ENCODE data around the gene DDX41. TPM values are rescaled to one million over a fixed set of nuclear protein-coding genes. Genes with fewer than 3 reads are reported as not detected.
A peak's percentile ranks its signal among the peaks of the same experiment; 100 is the strongest.

DDX41 gene
- total and polyA plus RNA-seq, 2 of the 13 experiments (the other 11 are each of a cell fraction or from before 2014, with no cell fraction given), result 62.8 to 105 TPM

DNA sequence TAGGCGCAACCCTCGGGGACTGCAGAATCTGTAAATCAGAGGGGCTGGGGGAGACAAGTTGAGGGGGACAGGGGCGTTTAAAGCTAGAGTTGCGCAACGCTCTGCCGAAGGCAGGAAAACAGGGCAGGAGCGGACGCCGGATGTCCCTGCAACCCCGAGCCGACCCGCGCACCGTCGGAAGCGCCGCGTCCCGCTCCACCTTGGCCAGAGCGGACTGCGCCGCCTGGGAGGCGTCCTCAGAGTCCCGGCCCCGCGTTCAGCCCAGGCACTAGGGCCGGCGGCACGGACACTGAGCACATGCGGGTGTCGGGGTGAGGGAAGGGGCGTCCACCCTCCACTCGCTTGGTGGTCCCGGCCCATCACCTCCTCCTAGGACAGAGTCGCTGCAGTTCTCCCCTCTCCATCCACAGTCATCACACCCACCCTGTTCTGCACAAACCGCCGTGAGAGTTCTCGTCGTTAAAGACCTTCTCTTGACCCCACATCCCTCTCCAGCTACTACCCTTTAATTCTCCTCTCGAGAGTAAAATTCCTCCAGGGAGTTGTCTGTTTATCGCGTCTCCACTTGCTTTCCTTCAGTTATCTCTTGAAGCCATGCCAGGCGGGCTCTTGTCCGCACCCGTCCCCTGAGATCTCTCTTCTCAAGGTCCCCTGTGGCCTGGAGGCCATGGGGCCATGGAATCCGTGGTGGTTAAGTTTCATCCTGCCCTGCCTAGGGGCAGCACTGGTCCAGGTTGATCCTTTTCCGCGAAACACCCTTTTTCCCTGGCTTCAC is 18.6 kb downstream of the DDX41 start (continued):
- TF ChIP-seq, protein P1, sequence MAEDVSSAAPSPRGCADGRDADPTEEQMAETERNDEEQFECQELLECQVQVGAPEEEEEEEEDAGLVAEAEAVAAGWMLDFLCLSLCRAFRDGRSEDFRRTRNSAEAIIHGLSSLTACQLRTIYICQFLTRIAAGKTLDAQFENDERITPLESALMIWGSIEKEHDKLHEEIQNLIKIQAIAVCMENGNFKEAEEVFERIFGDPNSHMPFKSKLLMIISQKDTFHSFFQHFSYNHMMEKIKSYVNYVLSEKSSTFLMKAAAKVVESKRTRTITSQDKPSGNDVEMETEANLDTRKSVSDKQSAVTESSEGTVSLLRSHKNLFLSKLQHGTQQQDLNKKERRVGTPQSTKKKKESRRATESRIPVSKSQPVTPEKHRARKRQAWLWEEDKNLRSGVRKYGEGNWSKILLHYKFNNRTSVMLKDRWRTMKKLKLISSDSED (CRISPR knock-in tag; IDR thresholded peaks at IDR 0.05), result no peak
- TF ChIP-seq, protein P2, sequence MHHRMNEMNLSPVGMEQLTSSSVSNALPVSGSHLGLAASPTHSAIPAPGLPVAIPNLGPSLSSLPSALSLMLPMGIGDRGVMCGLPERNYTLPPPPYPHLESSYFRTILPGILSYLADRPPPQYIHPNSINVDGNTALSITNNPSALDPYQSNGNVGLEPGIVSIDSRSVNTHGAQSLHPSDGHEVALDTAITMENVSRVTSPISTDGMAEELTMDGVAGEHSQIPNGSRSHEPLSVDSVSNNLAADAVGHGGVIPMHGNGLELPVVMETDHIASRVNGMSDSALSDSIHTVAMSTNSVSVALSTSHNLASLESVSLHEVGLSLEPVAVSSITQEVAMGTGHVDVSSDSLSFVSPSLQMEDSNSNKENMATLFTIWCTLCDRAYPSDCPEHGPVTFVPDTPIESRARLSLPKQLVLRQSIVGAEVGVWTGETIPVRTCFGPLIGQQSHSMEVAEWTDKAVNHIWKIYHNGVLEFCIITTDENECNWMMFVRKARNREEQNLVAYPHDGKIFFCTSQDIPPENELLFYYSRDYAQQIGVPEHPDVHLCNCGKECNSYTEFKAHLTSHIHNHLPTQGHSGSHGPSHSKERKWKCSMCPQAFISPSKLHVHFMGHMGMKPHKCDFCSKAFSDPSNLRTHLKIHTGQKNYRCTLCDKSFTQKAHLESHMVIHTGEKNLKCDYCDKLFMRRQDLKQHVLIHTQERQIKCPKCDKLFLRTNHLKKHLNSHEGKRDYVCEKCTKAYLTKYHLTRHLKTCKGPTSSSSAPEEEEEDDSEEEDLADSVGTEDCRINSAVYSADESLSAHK (CRISPR knock-in tag; IDR thresholded peaks at IDR 0.05; ENCODE audit: borderline replicate concordance), result no peak
- TF ChIP-seq NCOR1 (IDR thresholded peaks at IDR 0.05; ENCODE audit: borderline replicate concordance, low read length) (no peak), ZNF619 (CRISPR knock-in tag; IDR thresholded peaks at IDR 0.05) (no peak), ZNF660 (CRISPR knock-in tag; IDR thresholded peaks at IDR 0.05; ENCODE audit: borderline replicate concordance, low read depth) (no peak), ZNF674 (CRISPR knock-in tag; IDR thresholded peaks at IDR 0.05; ENCODE audit: low read depth) (no peak), MTF1 (CRISPR knock-in tag; IDR thresholded peaks at IDR 0.05) (no peak), BRD4 (CRISPR knock-in tag; IDR thresholded peaks at IDR 0.05) (no peak), MEIS1 (CRISPR knock-in tag; IDR thresholded peaks at IDR 0.05; ENCODE audit: borderline replicate concordance) (no peak), TCF12 (IDR thresholded peaks at IDR 0.05) (no peak), TCF12 (CRISPR knock-in tag; IDR thresholded peaks at IDR 0.05) (no peak), NONO (IDR thresholded peaks at IDR 0.05) (no peak), NONO (CRISPR knock-in tag; conservative IDR thresholded peaks at IDR 0.05) (no peak), KMT2B (CRISPR knock-in tag; IDR thresholded peaks at IDR 0.05) (no peak), ZNF24 (IDR thresholded peaks at IDR 0.05) (no peak)
- TF ChIP-seq, protein P3, sequence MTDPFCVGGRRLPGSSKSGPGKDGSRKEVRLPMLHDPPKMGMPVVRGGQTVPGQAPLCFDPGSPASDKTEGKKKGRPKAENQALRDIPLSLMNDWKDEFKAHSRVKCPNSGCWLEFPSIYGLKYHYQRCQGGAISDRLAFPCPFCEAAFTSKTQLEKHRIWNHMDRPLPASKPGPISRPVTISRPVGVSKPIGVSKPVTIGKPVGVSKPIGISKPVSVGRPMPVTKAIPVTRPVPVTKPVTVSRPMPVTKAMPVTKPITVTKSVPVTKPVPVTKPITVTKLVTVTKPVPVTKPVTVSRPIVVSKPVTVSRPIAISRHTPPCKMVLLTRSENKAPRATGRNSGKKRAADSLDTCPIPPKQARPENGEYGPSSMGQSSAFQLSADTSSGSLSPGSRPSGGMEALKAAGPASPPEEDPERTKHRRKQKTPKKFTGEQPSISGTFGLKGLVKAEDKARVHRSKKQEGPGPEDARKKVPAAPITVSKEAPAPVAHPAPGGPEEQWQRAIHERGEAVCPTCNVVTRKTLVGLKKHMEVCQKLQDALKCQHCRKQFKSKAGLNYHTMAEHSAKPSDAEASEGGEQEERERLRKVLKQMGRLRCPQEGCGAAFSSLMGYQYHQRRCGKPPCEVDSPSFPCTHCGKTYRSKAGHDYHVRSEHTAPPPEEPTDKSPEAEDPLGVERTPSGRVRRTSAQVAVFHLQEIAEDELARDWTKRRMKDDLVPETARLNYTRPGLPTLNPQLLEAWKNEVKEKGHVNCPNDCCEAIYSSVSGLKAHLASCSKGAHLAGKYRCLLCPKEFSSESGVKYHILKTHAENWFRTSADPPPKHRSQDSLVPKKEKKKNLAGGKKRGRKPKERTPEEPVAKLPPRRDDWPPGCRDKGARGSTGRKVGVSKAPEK (CRISPR knock-in tag; IDR thresholded peaks at IDR 0.05; ENCODE audit: borderline replicate concordance), result no peak
- TF ChIP-seq, protein P4, sequence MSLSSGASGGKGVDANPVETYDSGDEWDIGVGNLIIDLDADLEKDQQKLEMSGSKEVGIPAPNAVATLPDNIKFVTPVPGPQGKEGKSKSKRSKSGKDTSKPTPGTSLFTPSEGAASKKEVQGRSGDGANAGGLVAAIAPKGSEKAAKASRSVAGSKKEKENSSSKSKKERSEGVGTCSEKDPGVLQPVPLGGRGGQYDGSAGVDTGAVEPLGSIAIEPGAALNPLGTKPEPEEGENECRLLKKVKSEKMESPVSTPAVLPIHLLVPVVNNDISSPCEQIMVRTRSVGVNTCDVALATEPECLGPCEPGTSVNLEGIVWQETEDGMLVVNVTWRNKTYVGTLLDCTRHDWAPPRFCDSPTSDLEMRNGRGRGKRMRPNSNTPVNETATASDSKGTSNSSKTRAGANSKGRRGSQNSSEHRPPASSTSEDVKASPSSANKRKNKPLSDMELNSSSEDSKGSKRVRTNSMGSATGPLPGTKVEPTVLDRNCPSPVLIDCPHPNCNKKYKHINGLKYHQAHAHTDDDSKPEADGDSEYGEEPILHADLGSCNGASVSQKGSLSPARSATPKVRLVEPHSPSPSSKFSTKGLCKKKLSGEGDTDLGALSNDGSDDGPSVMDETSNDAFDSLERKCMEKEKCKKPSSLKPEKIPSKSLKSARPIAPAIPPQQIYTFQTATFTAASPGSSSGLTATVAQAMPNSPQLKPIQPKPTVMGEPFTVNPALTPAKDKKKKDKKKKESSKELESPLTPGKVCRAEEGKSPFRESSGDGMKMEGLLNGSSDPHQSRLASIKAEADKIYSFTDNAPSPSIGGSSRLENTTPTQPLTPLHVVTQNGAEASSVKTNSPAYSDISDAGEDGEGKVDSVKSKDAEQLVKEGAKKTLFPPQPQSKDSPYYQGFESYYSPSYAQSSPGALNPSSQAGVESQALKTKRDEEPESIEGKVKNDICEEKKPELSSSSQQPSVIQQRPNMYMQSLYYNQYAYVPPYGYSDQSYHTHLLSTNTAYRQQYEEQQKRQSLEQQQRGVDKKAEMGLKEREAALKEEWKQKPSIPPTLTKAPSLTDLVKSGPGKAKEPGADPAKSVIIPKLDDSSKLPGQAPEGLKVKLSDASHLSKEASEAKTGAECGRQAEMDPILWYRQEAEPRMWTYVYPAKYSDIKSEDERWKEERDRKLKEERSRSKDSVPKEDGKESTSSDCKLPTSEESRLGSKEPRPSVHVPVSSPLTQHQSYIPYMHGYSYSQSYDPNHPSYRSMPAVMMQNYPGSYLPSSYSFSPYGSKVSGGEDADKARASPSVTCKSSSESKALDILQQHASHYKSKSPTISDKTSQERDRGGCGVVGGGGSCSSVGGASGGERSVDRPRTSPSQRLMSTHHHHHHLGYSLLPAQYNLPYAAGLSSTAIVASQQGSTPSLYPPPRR (CRISPR knock-in tag; IDR thresholded peaks at IDR 0.05; ENCODE audit: borderline replicate concordance), result no peak
- TF ChIP-seq, protein P5, sequence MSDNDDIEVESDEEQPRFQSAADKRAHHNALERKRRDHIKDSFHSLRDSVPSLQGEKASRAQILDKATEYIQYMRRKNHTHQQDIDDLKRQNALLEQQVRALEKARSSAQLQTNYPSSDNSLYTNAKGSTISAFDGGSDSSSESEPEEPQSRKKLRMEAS (IDR thresholded peaks at IDR 0.05), result peak; percentile 29; the same call in 1 of the 2 replicates

All from HepG2 (cell line).